Stomach (tissue), 4 donors: Measurements from ENCODE around the gene FICD.

Source experiments
- CTCF ChIP-seq, 7 experiments: fragments of 450-650 bp in 4 of 7; fragments of 200-600 bp in 3 of 7; sonication (generic) in 3 of 7; IDR thresholded peaks; one replicate each; pipeline ENCODE4 v1.5.1; 2016 to 2019; ENCODE audit warnings: antibody characterized with exemption in 7 of 7, control low read depth in 2 of 7, mild to moderate bottlenecking in 1 of 7
- EP300 ChIP-seq: sonication (generic); formaldehyde crosslinking; IDR thresholded peaks from one replicate; pipeline ENCODE4 v1.6.1; 2017; ENCODE audit warnings: antibody characterized with exemption
- POLR2A ChIP-seq, 4 donors: fragments of 450-650 bp; IDR thresholded peaks; one replicate each; pipeline ENCODE4 v1.6.1; 2016; ENCODE audit warnings: antibody characterized with exemption in 4 of 4, control low read depth in 2 of 4, mild to moderate bottlenecking in 1 of 4, moderate library complexity in 1 of 4
- POLR2AphosphoS5 ChIP-seq, 3 donors: sonication (generic); formaldehyde crosslinking; IDR thresholded peaks; one replicate each; pipeline ENCODE4 v1.6.1; 2016; ENCODE audit warnings: antibody characterized with exemption in 3 of 3

GRCh38 chr12:108505129-108505528, 9.9 kb upstream of the FICD start:
- TF ChIP-seq CTCF (IDR thresholded peaks at IDR 0.05) (no peak), EP300 (no peak), POLR2A (IDR thresholded peaks at IDR 0.05) (no peak), POLR2AphosphoS5 (IDR thresholded peaks at IDR 0.05) (no peak)
